ENCODE results near the gene CRIP3. TPM values are rescaled to one million over a fixed set of nuclear protein-coding genes. Genes with fewer than 3 reads are reported as not detected.

CRIP3 gene
- total and polyA plus RNA-seq, 2 of the 13 experiments (the other 11 are each of a cell fraction or from before 2014, with no cell fraction given) = 6.3 to 9.3 TPM

DNA sequence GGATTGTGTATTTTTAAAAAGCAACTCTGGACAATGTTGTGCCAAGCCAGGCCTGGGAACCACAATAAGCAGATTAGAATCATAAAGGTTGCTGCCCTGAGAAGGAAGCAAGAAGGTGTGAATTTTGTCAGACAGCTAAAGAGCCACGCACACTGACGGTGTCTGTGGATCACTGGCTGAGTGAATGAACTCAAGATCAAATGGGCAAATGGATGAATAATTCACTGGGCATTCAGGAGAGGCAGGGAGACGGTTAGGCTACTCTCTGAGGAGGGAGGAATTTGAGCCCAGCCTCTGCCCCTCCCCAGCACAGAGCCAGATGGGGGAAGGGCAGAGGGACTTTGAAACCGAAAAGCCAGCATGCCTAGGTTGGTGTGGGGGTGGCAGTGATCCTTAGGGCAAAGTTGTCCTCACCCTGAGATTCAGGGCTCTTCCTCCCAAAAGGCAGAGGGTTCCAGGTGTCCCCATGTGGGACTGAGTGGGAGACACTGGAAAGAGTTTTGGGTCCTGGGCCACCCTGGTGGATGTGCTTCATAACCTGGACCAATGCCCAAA is 30.0 kb downstream of the CRIP3 start (continued):
- TF ChIP-seq RERE (CRISPR knock-in tag; IDR thresholded peaks at IDR 0.05; ENCODE audit: low read depth) (no peak), ZNF282 (IDR thresholded peaks at IDR 0.05; ENCODE audit: partially characterized antibody) (no peak), NCOA2 (CRISPR knock-in tag; IDR thresholded peaks at IDR 0.05) (peak; percentile 61), MEF2D (CRISPR knock-in tag; IDR thresholded peaks at IDR 0.05) (peak; percentile 81), HDAC2 (CRISPR knock-in tag; IDR thresholded peaks at IDR 0.05) (peak; percentile 86; the same call in 1 of the 2 replicates), MAF1 (CRISPR knock-in tag; IDR thresholded peaks at IDR 0.05; ENCODE audit: borderline replicate concordance) (no peak), TERF1 (CRISPR knock-in tag; IDR thresholded peaks at IDR 0.05) (no peak), ZNF777 (CRISPR knock-in tag; IDR thresholded peaks at IDR 0.05) (no peak), PPARG (CRISPR knock-in tag; conservative IDR thresholded peaks at IDR 0.05) (peak; percentile 53; the same call in 1 of the 2 replicates), POLR2G (IDR thresholded peaks at IDR 0.05; ENCODE audit: low read depth, low read length) (peak; percentile 39; the same call in 1 of the 2 replicates), MED8 (CRISPR knock-in tag; IDR thresholded peaks at IDR 0.05; ENCODE audit: insufficient replicate concordance) (peak; percentile 36), ATF7-NPFF (CRISPR knock-in tag; IDR thresholded peaks at IDR 0.05; ENCODE audit: low read depth) (no peak), HMG20B (CRISPR knock-in tag; conservative IDR thresholded peaks at IDR 0.05) (no peak), MAZ (IDR thresholded peaks at IDR 0.05; ENCODE audit: borderline replicate concordance, low read depth, low read length) (no peak), MAZ (CRISPR knock-in tag; IDR thresholded peaks at IDR 0.05; ENCODE audit: low read depth) (peak; percentile 10), PHF21A (CRISPR knock-in tag; IDR thresholded peaks at IDR 0.05) (no peak; the same call in 1 of the 2 replicates), PRPF4 (IDR thresholded peaks at IDR 0.05; ENCODE audit: low read depth, low read length, poor library complexity, severe bottlenecking) (peak; percentile 96), ZNF775 (CRISPR knock-in tag; IDR thresholded peaks at IDR 0.05; ENCODE audit: borderline replicate concordance) (0 out of 2 replicates have a peak, but pooled peaks have one; percentile 24), ZNF691 (CRISPR knock-in tag; IDR thresholded peaks at IDR 0.05; ENCODE audit: borderline replicate concordance, low read depth) (peak; percentile 82; the same call in 1 of the 2 replicates), ARID2 (CRISPR knock-in tag; IDR thresholded peaks at IDR 0.05; ENCODE audit: borderline replicate concordance) (no peak)
